ENCODE measurements around the gene NOLC1.
"Not testable (repeated sequence)": the region's sequence is repeated elsewhere in the genome, so short reads cannot be mapped to it uniquely, and the experiment has no call there.

GRCh38 chr10:102188941-102189898, 37.0 kb downstream of the NOLC1 start:
- not testable (repeated sequence) for TF ChIP-seq CTCF (conservative IDR thresholded peaks at IDR 0.05 in 1 of 2, IDR thresholded peaks at IDR 0.05 in 1 of 2; ENCODE audit: low read depth in 1 of 2, low read length in 2 of 2); EZH2 (IDR thresholded peaks at IDR 0.05; ENCODE audit: low read length, missing control alignments)
